Measurements from ENCODE around the gene FFAR4. TPM values are rescaled to one million over a fixed set of nuclear protein-coding genes. Genes with fewer than 3 reads are reported as not detected.

FFAR4 gene
- total RNA-seq, 1 donor from 2014 or later = 0.07 TPM

DNA sequence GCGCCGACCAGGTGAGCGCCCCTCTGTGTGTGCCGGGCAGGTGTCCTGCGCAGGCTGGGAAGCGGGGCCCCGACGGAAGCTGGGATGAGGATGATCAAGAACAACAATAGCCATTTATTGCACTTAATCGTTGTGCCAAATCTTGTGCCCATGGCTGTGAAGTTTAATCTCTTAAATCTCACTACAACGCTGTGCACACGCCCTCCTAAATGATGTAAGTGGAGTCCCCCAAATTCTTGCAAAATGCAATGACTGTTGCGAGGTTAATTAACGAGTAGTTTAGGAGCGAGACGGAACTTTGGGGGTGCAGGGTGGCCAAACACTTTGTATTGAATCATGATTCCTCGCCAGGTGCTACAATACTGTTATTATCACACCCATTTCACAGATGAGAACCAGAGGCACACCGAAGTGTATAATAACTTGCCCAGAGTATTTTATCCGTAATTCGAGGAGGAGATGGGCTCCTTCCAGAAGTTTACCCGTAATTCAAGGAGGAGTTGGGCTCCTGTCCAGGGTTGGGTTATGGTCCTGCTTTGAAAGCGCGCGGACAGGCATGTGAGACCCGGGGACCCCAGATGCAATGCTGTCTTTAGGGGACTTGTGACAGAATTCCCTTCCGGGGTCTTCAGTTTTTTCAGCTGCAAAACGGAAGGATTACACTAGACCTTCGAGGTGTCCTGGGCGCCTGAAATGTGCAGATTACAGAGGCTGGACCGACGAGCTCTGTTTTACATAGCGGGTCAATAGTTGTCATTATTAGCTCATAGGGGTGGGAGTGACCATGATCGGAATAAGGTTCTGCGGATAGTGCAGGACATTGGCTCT, 1.0 kb downstream of the FFAR4 start:
- intact Hi-C loops (cut with micrococcal nuclease) = no loop called here
- no peak for DNase-seq
- no peak for ATAC-seq

GRCh38 chr10:93568105-93568390, 1.6 kb downstream of the FFAR4 start:
- ATAC-seq = peak; percentile 23
- intact Hi-C loops (cut with micrococcal nuclease) = no loop called here
- DNase-seq = no peak

DNA sequence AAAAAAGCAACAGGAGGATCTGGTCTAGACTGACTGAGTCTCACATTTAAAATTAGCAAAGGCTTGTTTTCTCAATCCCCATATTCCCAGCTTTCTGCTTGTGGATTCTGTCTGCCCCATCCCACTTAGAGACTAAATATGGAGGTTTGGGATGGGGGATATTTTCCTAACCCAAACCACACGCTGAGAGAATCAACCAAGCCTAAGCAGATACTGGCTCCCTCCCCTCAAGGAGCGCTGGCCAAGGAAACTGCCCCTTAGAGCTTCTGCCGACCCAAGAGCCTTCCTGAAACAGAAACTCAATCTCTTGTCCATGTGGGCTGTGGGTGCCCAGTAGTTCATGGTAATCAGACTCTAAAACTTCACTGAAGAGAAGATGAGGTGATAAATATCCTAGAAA, 3.9 kb downstream of the FFAR4 start:
- ATAC-seq = no peak
- intact Hi-C loops (cut with micrococcal nuclease) = no loop called here

DNA sequence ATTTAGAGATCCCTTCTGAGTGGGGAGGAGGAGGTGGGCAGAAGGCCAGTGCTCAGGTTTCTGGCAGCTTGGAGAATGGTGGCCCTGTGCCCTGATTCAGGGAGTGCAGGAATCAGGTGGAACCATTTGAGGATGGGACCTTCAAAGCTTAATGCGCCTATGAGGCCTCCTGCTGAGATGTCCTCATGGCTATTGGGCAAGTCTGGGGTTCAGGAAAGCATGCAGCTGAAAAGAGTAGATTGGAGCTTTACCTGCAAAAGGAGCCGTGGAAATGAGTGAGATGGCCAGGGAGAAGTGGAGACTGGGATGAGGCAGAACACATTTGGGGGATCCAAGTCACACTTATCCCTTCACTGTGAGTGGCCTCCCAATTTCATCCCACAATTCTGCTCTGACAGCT, 6.1 kb downstream of the FFAR4 start:
- ATAC-seq (no peak), DNase-seq (no peak)
- intact Hi-C loops (cut with micrococcal nuclease) = no loop called here

More for the DNA sequence above, 3.9 kb downstream of the FFAR4 start:
- no peak for DNase-seq

- peak; percentile 71 for ATAC-seq
- peak; percentile 40 for DNase-seq
Observed at GRCh38 chr10:93573051-93573909, 6.8 kb downstream of the FFAR4 start.

GRCh38 chr10:93573924-93574323, 7.5 kb downstream of the FFAR4 start:
- no peak for ATAC-seq
- intact Hi-C loops (cut with micrococcal nuclease) = no loop called here
- no peak for DNase-seq

More at GRCh38 chr10:93573051-93573909, 6.8 kb downstream of the FFAR4 start:
- intact Hi-C loops (cut with micrococcal nuclease) = no loop called here

- ATAC-seq (no peak), DNase-seq (no peak)
- intact Hi-C loops (cut with micrococcal nuclease) = no loop called here
Observed at GRCh38 chr10:93576888-93577287, 10.4 kb downstream of the FFAR4 start.

DNA sequence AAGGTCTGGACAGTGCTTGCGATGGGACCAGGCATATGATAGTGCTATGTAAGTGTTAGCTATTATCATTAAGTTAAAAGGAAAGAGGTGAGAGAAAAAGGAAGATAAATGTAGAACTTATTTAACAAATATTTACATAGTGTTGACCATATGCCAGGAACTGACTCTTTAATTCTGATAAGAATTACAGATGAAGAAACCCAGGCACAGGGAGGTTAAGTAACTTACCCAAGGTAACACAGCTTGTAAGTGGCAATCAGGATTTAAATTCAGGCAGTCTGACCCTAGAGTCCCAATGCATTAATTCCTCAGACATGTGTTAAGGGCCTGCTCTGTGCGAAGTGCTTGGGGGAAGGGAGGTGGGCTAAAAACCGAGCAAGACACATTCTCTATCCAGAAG, 11.1 kb downstream of the FFAR4 start:
- DNase-seq = no peak
- intact Hi-C loops (cut with micrococcal nuclease) = no loop called here
- ATAC-seq = no peak

DNA sequence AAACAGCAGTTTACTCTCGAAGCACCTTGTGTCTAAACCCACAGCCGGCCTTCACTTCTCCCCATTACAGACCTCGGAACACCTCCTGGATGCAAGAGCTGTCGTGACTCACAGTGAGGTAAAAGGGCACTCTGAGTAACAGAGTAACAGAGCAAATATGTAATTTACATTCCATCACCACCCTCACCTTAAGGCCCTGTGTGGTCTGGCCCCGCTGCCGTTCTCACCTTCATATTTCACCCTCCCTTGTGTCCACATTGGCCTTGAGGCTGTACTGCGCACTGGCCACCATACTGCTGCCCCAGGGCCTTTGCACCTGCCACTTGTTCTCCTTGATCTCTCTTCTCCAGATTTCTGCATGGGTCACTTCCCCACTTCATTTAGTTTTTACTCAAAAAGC, 12.6 kb downstream of the FFAR4 start:
- ATAC-seq = no peak
- no peak for DNase-seq
- intact Hi-C loops (cut with micrococcal nuclease) = no loop called here

- intact Hi-C loops (cut with micrococcal nuclease) = no loop called here
Observed at GRCh38 chr10:93579985-93580711, 13.7 kb downstream of the FFAR4 start.

DNA sequence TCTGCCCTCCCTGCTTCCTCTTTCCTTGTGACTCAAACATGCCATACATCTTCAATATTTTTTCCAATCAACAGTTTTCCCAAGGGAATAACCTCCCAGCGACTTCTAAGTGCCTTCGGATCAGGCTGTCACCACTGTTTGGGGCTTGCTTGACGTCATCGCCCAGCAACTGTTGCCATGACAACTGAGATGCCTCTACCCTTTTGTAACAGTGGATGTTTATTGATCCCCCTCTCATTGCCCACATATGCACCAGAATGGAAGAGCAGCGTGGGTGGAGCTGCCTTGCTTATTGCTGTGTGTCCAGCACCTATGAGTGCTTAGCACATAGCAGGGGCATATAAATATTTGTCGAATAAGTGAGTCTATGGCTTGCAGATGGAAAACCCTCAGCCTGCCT, 14.4 kb downstream of the FFAR4 start:
- DNase-seq (no peak), ATAC-seq (no peak)
- intact Hi-C loops (cut with micrococcal nuclease) = no loop called here

More at GRCh38 chr10:93579985-93580711, 13.7 kb downstream of the FFAR4 start:
- ATAC-seq (no peak), DNase-seq (no peak)

GRCh38 chr10:93584445-93584844, 18.0 kb downstream of the FFAR4 start:
- intact Hi-C loops (cut with micrococcal nuclease) = no loop called here
- DNase-seq = no peak
- ATAC-seq = no peak

DNA sequence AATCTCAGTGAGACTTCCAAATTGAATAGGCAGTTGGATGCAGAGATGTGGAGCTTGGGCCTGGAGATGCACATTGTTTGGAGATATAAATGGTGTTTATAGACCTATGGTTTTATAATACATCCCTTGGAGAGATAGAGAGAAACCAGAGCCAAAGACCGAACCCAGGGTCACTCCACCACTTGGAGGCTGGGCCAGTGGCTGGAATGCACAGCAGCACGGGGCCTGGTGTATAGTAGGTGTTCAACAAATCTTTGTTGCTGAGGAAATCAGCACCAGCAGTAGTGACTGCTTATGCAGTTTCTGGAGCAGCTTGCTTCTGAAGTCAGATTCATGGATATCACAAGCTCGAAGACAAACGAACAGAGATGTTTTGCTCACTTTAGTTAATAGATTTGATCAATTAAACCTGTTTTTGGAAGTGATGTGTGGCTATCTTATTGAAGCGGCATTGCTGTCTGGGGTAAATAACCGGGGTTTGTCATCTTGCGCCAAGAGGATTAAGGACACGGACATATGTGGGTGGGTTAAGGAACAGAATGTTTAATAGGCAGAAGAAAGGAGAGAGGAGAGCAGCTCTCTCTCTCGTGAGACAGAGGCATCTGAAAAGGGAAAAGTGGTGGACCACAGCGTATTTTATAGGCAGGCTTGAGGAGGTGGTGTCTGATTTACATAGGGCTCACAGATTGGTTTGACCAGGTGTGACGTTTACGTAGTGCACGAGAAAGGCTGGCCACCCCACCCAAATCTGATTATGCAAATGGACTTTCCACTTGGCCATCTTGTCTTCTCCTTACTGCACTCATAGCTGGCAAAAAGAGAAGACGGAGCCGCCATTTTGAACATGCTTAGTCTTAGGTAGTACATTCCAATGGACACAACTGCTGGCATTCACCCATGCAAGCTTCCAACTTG, 23.4 kb downstream of the FFAR4 start:
- DNase-seq (no peak), ATAC-seq (no peak)
- intact Hi-C loops (cut with micrococcal nuclease) = no loop called here

DNA sequence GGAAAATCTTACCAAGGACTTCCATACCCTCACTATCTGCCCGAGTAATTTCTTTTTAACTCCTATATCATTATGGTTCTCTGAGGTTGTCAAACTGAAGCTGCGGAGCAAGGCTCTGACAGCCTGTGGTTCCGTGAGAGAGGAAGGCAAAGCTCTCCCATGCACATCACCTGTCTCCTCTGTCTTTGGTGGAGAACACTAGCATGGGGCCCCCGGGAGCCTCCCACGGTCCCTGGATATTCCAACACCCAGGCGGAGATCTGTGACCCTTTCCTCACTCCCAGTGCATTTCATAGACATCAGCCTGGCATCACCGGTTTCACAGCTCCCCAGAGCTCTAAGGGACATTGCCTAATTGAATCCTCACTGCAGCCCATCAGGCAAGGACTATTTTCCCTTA, 24.2 kb downstream of the FFAR4 start:
- ATAC-seq = no peak
- intact Hi-C loops (cut with micrococcal nuclease) = no loop called here
- DNase-seq = no peak

GRCh38 chr10:93591065-93591808, 24.8 kb downstream of the FFAR4 start:
- intact Hi-C loops (cut with micrococcal nuclease) = no loop called here
- DNase-seq (no peak), ATAC-seq (peak; percentile 27)

GRCh38 chr10:93593254-93593653, 26.8 kb downstream of the FFAR4 start:
- no peak for ATAC-seq
- DNase-seq = no peak
- intact Hi-C loops (cut with micrococcal nuclease) = no loop called here

GRCh38 chr10:93593749-93594148, 27.3 kb downstream of the FFAR4 start:
- ATAC-seq = no peak
- no peak for DNase-seq
- intact Hi-C loops (cut with micrococcal nuclease) = no loop called here

GRCh38 chr10:93594518-93594917, 28.1 kb downstream of the FFAR4 start:
- DNase-seq (no peak), ATAC-seq (no peak)
- intact Hi-C loops (cut with micrococcal nuclease) = no loop called here

Data from left ventricle myocardium superior (tissue), 1 donor.